ENCODE measurements around the gene BMP7.

DNA sequence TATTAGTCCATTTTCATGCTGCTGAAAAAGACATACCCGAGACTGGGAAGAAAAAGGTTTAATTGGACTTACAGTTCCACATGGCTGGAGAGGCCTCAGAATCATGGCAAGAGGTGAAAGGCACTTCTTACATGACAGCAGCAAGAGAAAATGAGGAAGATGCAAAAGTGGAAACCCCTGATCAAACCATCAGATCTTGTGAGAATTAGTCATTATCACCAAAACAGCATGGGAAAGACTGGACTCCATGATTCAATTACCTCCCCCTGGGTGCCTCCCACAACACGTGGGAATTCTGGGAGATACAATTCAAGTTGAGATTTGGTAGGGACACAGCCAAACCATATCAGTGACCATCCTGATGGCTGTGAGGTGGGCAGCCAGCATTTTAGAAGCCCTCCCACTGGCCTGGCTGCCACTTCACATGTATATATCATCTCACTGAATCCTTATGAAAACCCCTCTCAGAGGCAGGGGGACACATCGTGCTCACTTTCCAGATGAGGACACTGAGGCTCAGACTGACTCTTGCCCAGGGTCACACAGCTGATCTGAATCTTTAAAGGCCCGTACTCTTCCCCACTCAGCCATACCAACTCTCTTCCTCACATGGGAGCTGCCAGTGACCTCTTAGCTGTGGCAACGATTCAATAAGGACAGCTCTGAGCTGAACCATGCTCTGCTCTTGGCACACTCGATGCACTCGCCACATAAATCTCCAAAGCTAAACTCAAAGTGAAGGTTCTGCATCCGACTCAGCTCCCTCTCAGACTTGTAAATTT, 25.7 kb downstream of the BMP7 start:
- TF ChIP-seq KDM4B (IDR thresholded peaks at IDR 0.05; ENCODE audit: borderline replicate concordance in 2 of 2, low read depth in 1 of 2), result no peak
- TF ChIP-seq, protein P1, sequence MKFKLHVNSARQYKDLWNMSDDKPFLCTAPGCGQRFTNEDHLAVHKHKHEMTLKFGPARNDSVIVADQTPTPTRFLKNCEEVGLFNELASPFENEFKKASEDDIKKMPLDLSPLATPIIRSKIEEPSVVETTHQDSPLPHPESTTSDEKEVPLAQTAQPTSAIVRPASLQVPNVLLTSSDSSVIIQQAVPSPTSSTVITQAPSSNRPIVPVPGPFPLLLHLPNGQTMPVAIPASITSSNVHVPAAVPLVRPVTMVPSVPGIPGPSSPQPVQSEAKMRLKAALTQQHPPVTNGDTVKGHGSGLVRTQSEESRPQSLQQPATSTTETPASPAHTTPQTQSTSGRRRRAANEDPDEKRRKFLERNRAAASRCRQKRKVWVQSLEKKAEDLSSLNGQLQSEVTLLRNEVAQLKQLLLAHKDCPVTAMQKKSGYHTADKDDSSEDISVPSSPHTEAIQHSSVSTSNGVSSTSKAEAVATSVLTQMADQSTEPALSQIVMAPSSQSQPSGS (CRISPR knock-in tag; IDR thresholded peaks at IDR 0.05), result no peak
- no peak for TF ChIP-seq POLR2A (conservative IDR thresholded peaks at IDR 0.05)
- no peak for TF ChIP-seq TBL1XR1 (IDR thresholded peaks at IDR 0.05; ENCODE audit: low read length in 2 of 2)
- TF ChIP-seq FOS (IDR thresholded peaks at IDR 0.05; ENCODE audit: extremely low read depth, insufficient read length), result no peak
- TF ChIP-seq, protein P2, sequence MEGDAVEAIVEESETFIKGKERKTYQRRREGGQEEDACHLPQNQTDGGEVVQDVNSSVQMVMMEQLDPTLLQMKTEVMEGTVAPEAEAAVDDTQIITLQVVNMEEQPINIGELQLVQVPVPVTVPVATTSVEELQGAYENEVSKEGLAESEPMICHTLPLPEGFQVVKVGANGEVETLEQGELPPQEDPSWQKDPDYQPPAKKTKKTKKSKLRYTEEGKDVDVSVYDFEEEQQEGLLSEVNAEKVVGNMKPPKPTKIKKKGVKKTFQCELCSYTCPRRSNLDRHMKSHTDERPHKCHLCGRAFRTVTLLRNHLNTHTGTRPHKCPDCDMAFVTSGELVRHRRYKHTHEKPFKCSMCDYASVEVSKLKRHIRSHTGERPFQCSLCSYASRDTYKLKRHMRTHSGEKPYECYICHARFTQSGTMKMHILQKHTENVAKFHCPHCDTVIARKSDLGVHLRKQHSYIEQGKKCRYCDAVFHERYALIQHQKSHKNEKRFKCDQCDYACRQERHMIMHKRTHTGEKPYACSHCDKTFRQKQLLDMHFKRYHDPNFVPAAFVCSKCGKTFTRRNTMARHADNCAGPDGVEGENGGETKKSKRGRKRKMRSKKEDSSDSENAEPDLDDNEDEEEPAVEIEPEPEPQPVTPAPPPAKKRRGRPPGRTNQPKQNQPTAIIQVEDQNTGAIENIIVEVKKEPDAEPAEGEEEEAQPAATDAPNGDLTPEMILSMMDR (IDR thresholded peaks at IDR 0.05 in 2 of 3, conservative IDR thresholded peaks at IDR 0.05 in 1 of 3; ENCODE audit: insufficient read depth in 2 of 3, low read depth in 1 of 3, low read length in 3 of 3), result no peak
- TF ChIP-seq EP300 (IDR thresholded peaks at IDR 0.05; ENCODE audit: low read length), result no peak

Data from K562 (cell line).